ENCODE data around the gene CD34.

DNA sequence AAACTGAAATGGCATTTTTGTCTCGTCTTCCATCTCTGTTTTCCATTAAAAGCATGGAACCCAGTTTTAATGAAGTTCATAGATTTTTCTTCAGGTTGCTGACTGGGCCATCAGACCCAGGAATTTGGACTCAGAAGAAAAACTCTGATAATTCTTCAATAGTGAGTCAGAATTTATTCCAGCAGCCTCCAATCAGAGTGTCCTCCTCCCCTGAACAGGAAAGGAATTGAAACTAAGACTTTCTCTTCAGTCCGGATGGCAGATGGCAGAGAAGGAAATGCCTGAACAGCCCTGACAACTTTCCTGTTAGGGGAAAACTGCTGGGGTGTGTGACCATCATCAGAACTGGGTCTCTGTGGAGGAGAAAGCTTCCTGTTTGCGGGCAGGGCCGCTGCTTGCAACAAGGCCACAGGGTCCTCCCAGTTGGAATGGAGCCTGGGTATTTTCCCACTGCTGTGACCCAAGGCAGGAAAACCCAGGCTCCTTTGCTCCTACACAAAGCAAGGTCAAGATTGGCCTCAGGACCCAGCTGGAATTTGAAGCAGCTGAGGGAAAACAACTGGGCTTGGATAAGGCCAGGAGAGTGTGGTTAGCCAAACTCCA lies 20.7 kb downstream of the CD34 start:
- TF ChIP-seq POLR2A (IDR thresholded peaks at IDR 0.05; ENCODE audit: low read depth, low read length) (no peak), POLR2AphosphoS5 (IDR thresholded peaks at IDR 0.05; ENCODE audit: low read depth, low read length) (no peak)
